HG02678 (cell line): ENCODE data around the gene SUPT6H.
A peak's percentile ranks its signal among the peaks of the same experiment; 100 is the strongest.

Source experiments
- ATAC-seq: cut with Tn5 transposase; IDR thresholded peaks from one replicate; pipeline ENCODE4 v1.9.1; 2021; ENCODE audit warnings: mild to moderate bottlenecking, moderate library complexity; ENCODE audit not compliant: unreplicated experiment

Gene SUPT6H

DNA sequence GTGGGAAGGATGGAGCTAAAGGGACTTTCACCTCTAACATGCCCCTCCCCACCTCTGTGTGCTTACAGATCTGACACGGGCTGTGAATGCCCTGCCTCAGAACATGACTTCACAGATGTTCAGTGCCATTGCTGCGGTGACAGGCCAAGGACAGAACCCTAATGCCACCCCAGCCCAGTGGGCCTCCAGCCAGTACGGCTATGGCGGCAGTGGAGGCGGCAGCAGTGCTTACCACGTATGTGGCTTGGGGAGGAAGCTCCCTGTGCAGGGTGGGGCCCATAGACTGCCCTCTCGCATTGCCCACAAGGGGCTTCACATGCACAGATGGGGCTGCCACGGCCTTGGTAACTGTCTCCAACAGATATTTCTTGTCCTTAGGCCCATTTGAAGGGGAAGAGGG lies 38.3 kb downstream of the SUPT6H start:
- no peak for ATAC-seq

DNA sequence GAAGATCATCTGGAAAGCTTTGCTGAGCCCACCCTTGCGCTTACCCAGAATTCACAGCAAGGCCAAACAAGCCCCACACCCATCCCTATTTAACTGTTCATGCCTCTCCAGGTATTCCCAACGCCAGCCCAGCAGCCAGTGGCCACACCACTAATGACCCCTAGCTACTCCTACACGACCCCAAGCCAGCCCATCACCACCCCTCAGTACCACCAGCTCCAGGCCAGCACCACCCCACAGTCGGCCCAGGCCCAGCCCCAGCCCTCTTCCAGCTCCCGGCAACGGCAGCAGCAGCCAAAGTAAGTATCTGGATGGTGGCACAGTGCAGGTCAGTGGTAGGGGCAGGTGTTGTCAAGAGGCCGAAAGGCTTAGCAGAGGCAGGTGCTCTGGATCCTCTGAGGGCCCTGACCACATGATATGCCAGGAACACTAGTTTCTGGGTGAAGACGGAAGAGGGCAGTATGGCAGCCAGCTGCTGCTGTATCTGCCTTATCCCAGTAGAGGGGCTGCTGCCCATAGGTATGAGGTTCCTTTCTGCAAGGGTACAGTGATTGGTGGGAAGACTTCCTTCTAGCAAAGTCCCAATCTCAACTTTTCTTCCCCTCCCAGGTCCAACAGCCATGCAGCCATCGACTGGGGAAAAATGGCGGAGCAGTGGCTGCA lies 39.0 kb downstream of the SUPT6H start:
- no peak for ATAC-seq

DNA sequence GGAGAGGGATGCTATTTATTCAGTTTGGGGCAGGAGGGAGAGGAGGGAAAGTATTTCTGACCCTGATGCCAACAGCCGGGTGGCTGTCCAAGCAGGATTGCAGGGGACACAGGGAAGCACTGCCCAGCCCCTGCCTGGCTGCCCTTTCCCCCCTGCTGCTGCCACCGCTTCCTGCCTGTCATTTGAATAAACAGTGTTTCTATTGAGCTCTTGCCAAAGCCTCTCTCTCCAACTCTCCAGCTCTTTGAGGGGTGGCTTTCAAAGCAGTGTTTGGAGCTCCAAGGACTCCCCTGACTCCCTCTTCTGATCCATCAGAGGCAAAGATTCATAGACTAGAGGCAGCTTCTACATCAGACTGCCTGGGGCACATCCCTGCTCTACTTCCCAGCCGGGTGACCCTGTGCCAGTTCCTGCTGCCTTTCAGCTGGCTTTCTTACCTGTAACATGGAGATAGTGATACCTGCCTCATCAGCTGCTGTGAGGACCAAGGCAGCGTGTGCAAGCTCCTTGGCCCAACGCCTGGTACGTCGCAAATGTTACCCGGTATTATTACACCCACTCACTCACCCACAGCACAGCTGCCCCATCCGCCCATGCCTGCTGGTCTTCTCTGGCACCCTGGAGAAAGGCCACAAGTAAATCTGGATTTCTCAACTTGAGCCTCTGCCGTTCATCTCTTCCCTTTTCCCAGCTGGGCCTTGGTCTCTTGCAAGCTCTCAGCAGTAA lies 40.2 kb downstream of the SUPT6H start:
- ATAC-seq, result no peak

DNA sequence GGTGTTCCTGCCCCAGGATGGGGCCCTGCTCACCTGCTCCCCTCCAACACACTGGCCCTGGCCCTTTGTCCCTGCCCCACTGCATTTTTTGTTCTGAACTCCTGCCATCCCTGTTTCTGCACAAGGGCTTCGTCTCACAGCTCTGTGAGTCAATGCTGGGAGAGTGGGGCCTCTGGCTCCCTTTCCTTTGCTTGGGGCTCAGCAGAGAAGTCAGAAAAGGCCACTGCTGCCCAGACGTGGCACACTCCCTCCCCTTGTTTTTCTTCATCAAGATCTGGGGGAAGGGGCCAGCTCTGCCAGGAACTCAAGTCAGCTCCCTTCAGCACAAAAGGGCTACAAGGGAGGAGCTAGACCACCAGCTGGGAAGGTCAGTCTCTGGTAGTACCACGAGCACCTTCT lies 40.7 kb downstream of the SUPT6H start:
- ATAC-seq, result no peak

DNA sequence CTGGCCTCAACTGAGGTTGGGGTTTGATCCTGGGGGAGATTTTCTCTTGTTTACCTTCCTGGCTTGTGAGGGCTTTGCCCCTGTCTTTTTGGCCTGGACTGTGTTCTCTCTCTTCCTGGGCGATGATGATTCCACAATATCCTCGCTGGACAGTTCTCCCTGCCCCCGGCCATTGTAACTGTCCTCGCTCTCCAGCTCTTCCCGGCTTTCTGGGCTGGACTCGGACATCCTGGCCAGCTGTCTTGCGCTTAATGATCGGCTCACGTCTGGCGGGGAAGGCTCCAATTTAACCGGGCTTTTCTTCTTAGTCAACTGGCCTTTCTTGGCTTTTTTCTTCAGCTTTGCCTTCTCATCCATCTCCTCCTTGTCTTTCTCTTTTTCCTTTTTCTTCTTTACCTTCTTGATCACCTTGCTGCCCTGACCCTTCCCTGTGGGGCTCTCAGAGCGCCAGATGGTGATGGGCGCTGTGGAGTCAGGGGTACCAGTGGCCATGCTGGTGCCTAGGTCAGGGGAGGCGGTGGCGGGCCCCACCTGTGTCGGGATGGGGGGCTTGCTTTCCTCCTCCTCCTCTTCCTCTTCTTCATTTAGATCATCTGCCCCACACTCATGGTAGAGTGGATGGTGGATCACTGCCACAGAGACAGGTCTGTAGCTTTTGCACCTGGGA lies 41.7 kb downstream of the SUPT6H start:
- ATAC-seq, result no peak

DNA sequence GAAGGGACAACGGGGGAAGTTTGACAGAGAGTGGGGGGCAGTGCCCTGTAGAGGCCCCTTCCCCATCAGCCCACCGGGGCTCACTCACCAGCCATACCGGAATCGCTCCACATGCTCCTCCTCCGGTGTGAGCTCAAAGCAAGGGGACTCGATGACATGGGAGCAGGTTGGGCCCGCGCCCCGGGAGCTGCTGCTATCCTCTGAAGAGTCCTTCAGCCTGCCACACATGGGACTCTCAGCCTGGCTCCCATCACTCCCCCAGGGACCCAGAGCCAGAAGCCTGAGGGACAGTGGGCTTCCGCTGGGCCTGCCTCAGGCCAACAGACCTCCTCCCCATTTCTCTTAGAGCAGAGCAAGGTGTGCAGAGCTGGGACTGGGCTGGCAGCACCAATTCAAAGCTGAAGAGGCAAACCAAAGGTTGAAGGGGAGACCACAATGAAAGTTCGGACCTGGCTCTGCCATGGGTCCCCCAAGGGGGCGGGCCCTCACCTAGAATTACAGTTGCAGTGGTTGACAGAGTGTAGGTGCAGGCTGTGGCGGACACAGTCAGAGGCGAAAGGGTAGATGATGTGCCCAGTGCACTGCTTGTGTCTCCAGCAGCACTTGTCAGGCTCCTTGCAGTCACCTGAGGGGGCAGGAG lies 42.3 kb downstream of the SUPT6H start:
- ATAC-seq, result no peak

DNA sequence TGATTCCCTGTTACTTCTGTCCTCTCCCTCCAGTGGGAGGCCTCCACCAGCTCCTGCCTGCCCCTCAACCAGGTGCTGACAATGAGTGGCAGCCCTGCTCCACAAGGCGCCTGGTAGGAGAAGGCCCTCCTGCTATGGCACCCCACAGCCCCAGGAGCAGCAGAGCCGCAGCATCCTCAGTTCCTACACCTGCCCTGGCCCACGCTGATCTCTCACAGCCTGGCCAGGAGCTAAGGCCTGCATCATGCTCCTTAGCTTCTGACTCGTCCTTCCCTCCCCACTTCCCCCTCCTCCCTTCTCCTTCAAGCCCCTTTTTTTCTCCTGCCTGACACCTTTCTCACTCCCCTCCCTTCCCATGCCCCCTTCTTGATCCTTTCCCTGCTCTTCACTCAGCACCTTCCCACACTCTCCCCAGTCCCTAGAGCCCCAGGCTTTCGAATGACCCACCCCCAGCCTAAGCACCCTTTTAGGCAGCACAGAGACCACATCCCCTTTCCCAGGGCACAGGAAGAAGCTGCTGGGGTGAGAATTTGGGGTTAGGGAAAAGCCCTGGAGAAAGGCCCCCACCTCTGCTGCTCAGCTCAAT lies 43.2 kb downstream of the SUPT6H start:
- ATAC-seq, result no peak

DNA sequence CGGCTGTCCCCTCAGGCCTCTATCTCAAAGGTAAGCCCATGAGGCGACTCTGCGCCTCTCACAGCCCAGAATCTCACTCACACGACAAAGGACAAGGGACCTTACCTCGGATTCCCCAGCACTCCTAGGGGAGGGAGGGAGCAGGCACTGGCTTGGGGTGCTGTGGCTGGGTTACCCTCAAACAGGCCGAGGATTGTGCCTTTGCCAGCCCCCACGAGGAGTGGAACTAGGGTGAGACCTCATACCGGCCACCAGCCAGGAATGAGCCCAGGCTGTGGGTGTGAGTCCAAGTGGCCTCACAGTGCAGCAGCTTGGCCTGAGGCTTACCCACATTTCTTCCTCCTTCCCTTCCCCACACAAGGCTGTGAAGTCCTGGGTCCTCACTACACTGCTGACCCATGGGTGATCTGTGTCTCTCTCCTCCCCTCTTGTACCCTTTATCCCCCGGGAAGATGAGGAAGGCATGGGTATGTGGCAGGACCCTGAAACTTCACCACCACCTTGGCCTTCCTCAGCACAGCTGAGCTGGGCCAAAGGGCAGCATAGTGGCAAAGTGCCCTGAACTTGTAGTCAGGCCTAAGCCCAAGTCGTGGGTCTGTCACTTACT lies 43.8 kb downstream of the SUPT6H start:
- no peak for ATAC-seq

DNA sequence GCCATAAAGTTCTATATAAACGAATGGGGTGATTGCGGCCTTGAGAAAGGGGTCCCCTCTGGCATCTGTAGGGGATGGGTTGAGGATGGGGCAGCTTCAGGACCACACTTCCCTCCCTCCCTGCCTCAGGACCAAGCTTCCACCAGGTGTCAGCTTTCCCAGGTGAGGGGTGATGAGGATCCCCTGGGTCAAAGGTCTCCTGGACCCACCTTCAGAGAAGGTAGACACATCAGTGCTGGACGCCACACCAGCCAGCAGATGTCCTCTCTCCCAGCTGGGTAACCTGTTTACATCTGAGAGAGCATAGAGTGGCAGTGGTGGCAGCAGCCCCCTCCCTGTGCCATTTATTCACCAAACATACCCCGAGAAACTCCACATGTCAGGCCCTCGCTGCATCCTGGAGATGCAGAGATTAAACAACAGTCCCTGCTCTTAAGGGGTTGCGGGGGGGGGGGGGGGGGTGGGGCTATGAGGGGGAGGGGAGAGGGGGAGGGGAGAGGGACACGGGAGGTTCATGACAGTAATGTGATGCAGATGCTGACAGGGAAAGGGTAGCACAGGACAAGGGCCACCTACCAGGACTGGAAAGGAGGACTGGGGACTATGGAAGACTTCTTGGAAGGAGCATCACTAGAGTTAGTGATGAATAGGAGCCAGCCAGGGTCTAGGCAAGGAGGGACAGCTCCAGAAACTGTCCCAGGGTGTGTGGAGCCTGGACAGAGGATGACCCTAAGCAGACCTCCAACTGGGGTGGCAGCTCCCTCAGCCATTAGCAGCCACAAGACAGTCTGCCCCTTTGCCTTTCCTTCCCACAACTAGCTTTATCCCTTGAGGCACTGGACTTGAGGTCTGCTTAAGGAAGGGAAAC lies 44.7 kb downstream of the SUPT6H start:
- no peak for ATAC-seq

DNA sequence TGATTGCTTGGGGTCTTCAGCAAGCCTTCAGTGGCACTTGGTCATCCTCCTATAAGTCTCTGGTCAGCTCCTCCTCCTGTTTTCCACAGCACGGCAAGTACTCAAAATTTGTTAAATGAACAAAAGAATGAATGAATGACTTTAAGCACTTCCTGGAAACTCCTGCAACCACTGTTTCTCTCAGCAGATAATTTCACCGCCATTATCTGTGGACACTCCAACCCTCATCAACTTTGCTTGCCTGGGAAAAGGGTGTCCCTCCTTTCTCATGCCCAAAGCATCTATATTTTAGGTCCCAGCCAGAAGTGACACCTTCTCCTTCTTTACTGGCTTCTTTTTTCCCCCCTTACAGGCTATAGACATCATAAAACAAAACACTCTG lies 45.3 kb downstream of the SUPT6H start:
- ATAC-seq, result no peak

DNA sequence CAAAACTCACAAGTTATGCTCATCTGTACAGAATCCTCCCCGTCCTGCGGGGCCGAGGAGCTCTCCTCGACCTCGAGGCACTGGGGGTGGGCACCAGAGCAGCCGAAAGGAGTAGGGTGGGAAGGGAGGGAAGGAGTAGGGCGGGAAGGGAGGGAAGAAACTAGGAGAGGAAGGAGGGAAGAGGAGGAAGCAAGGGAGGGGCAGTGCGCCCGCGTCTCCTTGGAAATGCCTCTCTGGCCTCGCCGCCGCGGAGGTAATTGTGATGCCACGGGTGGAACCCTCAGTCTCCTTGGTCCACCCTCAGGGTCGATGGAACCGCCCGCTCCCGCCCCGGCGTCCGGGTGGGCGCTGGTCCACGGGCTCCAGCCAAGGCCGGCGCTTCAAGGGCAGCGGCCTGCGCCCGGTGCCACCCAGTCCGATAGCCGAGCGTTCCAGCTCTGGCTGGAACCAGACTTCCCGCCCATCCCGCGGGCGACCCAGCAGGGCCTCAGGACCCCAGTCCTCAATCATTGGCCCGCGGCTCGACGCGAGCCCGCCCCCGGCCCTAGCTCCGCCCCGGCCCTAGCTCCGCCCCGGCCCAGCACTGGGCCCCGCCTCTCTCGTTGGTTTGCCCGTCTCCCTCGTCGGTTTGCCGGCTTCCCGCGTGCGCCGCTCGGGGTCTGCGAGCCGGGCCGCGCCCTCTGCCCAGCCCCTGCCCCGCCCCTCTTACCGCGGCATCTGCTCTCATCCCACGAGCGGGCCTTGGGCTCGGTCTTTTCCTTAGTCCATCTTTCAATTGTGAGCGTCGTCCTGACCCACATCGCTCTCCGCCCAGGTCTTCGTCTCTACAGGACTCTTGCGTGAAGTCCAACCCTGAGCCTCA lies 49.1 kb downstream of the SUPT6H start:
- peak; percentile 87 for ATAC-seq

DNA sequence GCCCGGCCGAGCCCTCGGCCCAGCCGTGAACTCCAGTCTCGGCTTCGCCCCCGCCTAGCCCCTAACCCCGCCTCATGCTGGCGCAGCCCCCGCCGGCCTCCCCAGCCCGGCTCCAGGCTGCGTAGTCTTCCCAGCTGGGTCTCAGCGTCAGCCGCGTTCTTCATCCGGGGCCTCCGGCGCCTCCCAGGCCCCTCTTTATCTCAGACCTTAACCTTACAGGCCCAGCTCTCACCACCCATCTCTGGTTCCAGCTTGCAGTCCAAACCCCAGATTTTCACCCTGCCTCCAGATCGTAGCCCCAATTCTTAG lies 49.7 kb downstream of the SUPT6H start, which contains the start of gene PROCA1:
PROCA1 (minus strand) TSS at position 166 of the 309 bp plus-strand sequence. CDS start 228 bp downstream, outside the sequence.
- peak; percentile 14 for ATAC-seq

DNA sequence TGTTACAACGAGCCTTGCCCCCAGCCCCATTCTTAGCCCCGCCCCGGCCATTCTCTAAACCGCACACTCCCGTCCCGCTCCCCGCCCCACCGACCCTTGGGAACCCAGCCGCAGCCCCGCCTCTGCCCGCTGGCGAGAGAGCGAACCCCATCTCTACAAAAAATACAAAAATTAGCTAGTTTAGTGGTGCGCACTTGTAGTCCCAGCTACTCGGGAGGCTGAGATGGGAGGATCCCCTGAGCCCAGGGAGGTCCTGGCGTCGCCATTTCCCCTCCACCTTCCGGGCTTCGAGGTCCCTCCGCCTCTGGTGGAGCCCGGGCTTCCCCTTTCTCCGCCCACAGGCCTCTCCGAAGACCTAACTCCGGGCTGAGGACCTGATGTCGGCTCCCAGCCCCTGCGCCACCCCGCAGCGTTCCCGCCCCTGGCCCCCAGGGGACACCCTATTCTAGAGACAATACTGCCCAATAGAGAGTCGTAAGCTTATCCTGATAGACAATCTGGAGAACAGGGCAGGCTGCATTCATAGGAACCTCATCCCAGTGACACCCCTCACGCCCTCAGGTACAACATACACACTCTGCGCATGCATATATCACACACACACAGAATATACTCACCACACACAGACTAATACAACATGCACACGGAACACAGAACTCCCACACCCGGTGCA lies 50.2 kb downstream of the SUPT6H start:
- no peak for ATAC-seq

DNA sequence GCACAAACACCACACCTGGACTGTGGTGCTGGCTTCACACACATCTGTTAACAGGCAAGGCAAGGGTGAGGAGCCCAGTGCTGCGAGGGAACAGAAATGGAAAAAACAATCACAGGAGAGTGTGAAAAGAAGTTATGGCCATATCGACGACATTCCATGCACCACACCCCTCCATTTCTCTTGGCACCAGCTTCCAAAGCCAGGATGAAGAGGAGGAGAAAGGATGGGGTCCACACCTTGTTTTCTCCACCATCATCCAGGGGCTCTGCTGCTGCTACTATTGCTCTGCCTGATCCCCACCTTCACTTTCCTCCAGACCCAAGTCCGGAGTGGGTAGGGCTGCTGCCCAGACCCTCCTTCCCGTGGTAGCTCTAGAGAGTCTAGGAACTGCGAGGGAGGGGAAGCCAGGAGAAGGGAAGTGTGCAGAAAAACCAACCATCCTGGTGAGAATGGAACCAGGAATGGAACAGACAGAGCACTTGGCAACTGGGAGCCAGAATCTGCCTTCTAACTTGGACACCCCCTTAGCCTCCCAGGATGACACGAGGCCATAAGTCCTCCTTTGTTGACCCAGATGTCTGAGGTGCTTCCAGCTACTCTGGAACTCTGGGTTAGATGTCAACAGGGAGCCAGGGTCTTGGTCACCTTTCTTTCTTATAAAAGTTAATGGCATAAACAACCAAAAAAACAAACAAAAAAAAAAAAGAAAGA lies 50.9 kb downstream of the SUPT6H start:
- no peak for ATAC-seq

DNA sequence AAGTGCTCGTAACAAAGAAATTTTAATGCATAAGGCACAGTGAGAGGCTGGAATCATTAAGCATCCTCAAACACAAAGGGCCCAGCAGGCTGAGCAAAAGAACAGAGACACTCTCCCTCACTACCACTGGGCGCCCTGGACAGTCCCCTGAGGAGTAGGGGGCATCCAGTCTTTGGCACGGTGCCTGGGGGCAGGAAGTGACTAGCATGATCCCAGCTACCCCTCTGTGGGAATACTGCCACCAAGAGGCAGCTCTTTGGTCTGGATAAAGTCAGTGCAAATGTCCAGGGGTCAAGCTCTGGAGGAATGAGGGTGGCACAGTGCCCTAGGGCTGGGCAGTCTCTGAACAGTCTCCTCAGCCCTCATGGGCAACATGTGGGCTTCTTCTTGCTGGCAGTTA lies 52.3 kb downstream of the SUPT6H start:
- ATAC-seq, result no peak

DNA sequence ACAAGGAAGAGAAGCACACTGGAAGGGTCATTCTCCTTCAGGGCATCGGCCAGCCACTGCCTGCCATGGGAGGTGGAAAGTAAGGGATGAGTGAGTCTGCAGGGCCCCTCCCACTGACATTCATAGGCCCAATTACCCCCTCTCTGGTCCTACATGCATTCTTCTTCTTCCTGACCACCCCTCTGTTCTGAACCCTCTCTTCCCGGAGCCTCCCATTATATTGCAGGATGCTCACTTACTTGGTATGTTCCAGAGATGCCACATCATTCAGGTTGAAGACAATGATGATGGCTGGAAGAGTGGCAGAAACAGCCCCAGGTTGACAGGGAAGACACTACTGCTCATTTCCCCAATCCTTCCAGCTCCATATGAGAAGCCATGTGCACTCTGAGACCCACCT lies 53.2 kb downstream of the SUPT6H start:
- no peak for ATAC-seq

DNA sequence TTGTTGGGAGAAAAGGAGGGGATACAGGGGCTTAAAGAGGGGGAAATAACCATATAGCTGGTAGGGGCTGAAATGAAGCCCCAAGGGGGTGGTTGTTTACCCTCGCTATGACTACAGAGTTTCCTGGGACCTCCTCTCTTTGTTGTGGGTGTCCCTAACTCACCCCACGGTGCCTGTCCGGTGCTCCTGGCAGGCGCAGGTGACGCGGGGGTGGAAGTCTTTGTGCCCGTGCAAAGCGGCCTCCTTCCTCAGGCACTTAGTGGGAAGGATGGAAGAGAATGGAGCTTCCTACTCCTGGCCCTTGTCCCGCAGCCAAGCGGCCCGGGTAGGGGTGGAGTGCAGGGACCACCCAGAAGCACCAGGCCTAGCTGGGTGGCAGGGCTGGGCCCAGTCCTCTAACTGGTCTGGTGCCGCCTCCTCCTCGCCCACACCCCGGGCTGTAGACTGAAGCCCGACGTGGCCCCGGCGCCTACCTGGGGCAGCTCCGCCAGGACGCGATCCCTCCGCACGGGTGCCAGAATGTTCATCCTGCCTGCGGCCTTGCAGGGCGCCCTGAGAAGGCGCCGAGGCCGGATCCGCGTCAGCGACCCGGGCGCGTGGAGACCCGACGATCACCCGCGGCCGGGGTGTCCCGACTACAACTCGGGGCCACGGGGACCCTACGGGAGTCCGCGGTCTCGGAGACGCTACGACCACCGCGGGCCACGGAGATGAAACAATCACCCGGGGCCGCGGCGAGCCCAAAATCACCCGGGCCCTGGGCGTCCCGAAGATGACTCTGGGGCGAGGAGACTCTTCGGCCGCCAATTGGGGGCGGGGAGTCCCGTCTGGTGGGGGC lies 55.0 kb downstream of the SUPT6H start:
- no peak for ATAC-seq
